ENCODE measurements around the gene C2orf92.

DNA sequence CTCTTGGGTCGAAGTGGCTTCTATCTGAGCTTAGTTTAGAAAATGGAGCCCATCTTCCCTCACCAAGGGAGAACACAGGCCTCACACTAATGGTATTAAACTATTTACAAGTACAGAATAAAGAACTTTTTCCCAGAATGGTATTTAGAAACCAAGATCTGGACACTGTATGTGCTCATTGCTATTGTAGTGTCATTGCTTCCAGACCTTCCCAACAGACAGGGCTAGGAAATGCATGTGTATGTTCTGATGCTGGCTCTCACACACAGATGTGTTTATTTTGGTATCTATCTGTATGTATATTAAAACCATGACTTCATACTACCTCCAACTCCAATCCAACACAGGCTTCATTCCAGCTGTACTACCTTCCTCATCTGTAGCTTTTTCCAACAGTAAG, 15.6 kb upstream of the C2orf92 start:
- TF ChIP-seq GATA3 (IDR thresholded peaks at IDR 0.05; ENCODE audit: low read depth, low read length), result no peak
- TF ChIP-seq GATA2 (IDR thresholded peaks at IDR 0.05; ENCODE audit: low read depth, low read length), result no peak
